Measurements from ENCODE around the gene HOXB6.

The HOXB6 gene

DNA sequence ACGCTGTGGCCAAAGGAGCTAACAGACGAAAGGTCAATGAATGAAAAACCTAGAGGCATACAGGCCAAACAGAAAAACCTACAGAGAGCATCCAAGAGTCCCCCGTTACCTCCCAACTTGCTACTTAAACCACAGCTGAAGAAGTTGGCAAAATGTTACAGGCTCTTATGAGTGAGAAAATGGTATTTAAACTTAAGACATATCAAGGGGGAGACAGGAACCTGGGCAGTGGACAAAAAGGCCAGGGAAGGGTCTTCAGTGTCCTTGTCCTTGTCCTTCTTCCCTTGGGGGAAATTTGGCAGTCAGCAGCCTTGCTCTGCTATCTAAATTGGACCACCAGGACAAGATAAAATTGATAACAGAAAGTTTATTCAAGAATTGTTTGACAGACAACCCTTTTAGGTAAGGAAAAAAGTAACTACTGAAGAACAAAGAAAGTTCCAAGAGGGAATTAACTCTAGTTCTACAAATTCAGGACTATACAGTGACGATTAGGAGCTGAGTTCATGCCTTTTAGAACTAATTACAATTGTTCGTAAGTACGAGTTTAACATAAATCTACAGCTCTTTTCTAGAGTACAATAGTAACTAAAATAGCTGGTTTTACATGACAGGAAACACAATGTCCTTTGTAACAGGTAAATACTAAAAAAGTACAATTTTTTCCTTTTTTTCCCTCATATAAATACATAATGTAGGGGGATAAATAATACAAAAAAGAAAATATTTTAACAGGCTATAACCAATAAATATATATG, 56.1 kb downstream of the HOXB6 start:
- H3K27ac ChIP-seq (ENCODE audit: low read length): no peak overlapping the region
- DNase-seq: no peak
- ATAC-seq (ENCODE audit: insufficient read depth, low read depth): no peak
- H3K4me3 ChIP-seq (ENCODE audit: low read depth in 1 of 2, low read length in 2 of 2): no peak overlapping the region
- no peak overlapping the region for H3K9ac ChIP-seq (ENCODE audit: low read depth, low read length)
- H3K9me3 ChIP-seq (ENCODE audit: insufficient read depth, low read length, severe bottlenecking): no peaks in the 10 kb centered on the region
- H3K4me1 ChIP-seq (ENCODE audit: insufficient read depth, low read length): no peaks in the 10 kb centered on the region
- peaks cover 33% of the 10 kb centered on the region for H3K27me3 ChIP-seq (ENCODE audit: insufficient read depth, low read length, poor library complexity)
- no peaks in the 10 kb centered on the region for H4K20me1 ChIP-seq (ENCODE audit: insufficient read depth, low read length)
- no peaks in the 10 kb centered on the region for H3K36me3 ChIP-seq (ENCODE audit: insufficient read depth, low read length)
- H3K4me2 ChIP-seq (ENCODE audit: insufficient read depth, low read length): no peak overlapping the region
- TF ChIP-seq, protein P1, sequence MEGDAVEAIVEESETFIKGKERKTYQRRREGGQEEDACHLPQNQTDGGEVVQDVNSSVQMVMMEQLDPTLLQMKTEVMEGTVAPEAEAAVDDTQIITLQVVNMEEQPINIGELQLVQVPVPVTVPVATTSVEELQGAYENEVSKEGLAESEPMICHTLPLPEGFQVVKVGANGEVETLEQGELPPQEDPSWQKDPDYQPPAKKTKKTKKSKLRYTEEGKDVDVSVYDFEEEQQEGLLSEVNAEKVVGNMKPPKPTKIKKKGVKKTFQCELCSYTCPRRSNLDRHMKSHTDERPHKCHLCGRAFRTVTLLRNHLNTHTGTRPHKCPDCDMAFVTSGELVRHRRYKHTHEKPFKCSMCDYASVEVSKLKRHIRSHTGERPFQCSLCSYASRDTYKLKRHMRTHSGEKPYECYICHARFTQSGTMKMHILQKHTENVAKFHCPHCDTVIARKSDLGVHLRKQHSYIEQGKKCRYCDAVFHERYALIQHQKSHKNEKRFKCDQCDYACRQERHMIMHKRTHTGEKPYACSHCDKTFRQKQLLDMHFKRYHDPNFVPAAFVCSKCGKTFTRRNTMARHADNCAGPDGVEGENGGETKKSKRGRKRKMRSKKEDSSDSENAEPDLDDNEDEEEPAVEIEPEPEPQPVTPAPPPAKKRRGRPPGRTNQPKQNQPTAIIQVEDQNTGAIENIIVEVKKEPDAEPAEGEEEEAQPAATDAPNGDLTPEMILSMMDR (IDR thresholded peaks at IDR 0.05; ENCODE audit: borderline replicate concordance, extremely low read depth, low read length, poor library complexity, severe bottlenecking): no peak
- TF ChIP-seq EZH2 (IDR thresholded peaks at IDR 0.05; ENCODE audit: borderline replicate concordance, low read depth, low read length, severe bottlenecking): no peak
- no peaks in the 10 kb centered on the region for H3K79me2 ChIP-seq (ENCODE audit: insufficient read depth, low read length)
- H2AFZ ChIP-seq (ENCODE audit: low read depth, low read length): no peak overlapping the region

DNA sequence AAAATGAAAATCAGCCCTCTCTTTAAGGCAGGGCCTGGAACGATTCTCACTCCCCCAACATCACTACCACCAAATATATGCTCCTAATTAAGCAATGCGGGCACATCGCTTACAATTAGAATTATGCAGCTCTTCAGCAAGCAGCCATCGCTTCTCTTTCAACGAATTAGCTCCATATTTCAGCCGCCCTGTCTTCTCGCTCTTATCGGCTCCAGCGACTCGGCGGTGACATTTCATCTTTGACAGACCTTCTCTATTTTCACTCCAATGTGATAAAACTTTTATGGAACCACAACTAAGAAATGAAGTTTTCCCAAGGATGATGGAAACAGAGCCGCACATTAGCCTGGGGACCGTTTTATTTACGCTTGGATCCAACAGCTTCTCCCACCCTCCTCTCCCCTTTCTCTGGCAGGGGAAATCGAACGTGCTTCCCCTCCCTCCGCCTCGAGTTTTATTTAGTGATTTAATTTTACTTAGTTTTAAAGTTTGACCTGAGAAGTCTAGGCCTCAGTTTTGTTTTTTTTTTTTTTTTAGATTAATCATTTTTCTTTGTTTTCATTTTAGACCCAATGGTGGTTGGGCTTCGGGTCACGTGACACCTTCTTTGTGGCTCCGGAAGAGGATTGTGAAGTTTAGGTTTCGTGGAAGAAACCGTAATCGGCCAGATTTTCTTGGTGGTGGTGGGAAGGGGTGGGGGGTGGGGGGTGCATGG, 56.8 kb downstream of the HOXB6 start:
- Histone ChIP-seq H3K4me1 (ENCODE audit: insufficient read depth, low read length) (no peaks in the 10 kb centered on the region), H3K9ac (ENCODE audit: low read depth, low read length) (no peak overlapping the region), H3K4me3 (ENCODE audit: low read depth in 1 of 2, low read length in 2 of 2) (no peak overlapping the region), H3K4me2 (ENCODE audit: insufficient read depth, low read length) (no peak overlapping the region), H2AFZ (ENCODE audit: low read depth, low read length) (no peak overlapping the region), H3K36me3 (ENCODE audit: insufficient read depth, low read length) (no peaks in the 10 kb centered on the region), H3K27me3 (ENCODE audit: insufficient read depth, low read length, poor library complexity) (peaks cover 33% of the 10 kb centered on the region), H4K20me1 (ENCODE audit: insufficient read depth, low read length) (no peaks in the 10 kb centered on the region), H3K79me2 (ENCODE audit: insufficient read depth, low read length) (no peaks in the 10 kb centered on the region), H3K27ac (ENCODE audit: low read length) (no peak overlapping the region), H3K9me3 (ENCODE audit: insufficient read depth, low read length, severe bottlenecking) (no peaks in the 10 kb centered on the region)
- ATAC-seq (ENCODE audit: insufficient read depth, low read depth) (no peak), DNase-seq (no peak)
- TF ChIP-seq, protein P1 (IDR thresholded peaks at IDR 0.05; ENCODE audit: borderline replicate concordance, extremely low read depth, low read length, poor library complexity, severe bottlenecking): no peak
- no peak for TF ChIP-seq EZH2 (IDR thresholded peaks at IDR 0.05; ENCODE audit: borderline replicate concordance, low read depth, low read length, severe bottlenecking)

DNA sequence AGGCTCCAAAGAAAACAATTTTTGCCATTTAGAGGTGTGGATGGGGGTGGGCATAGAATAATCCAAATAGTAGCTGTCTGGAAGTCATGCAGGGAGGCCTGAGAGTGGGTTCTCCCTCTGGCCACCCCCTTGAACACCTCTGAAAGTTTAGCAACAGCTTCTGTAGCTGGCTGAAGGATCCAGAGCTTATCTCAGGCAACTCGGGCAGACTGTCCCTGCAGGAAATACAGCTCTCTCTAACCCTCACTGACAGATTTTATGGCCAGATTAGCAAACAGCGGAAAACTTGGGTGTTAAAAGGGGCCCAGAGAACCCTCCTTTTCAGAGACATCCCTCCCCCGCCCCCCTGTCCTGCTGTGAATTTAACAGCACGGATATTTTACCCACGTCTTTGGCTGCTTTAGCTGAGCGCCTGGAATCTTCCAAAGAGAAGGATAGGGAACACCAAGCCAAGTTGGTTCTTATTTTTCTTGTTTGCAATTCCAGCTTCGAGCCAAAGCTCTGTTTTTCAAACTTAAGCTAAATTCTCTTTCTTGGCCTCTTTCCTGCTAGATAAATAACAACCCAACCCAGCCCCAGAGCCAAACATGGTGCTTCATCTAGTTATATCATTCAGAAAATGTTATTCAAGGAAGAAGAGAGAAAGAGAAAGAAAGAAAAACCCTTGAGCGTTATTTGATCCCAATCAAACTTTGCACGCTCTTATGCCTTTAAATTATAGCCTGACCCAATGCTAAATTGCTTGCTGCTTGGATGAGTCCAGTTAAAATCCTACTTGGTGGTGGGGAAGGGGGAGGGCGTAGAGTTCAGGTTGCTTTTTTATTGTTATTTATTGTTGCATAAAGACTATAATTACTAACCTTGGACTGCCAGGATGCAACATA, 57.6 kb downstream of the HOXB6 start:
- no peak for TF ChIP-seq EZH2 (IDR thresholded peaks at IDR 0.05; ENCODE audit: borderline replicate concordance, low read depth, low read length, severe bottlenecking)
- TF ChIP-seq, protein P1 (IDR thresholded peaks at IDR 0.05; ENCODE audit: borderline replicate concordance, extremely low read depth, low read length, poor library complexity, severe bottlenecking): no peak
- no peaks in the 10 kb centered on the region for H3K4me1 ChIP-seq (ENCODE audit: insufficient read depth, low read length)
- H3K9ac ChIP-seq (ENCODE audit: low read depth, low read length): no peak overlapping the region
- peaks cover 33% of the 10 kb centered on the region for H3K27me3 ChIP-seq (ENCODE audit: insufficient read depth, low read length, poor library complexity)
- no peaks in the 10 kb centered on the region for H3K9me3 ChIP-seq (ENCODE audit: insufficient read depth, low read length, severe bottlenecking)
- no peaks in the 10 kb centered on the region for H3K79me2 ChIP-seq (ENCODE audit: insufficient read depth, low read length)
- H3K4me2 ChIP-seq (ENCODE audit: insufficient read depth, low read length): no peak overlapping the region
- no peak overlapping the region for H3K27ac ChIP-seq (ENCODE audit: low read length)
- ATAC-seq (ENCODE audit: insufficient read depth, low read depth): no peak
- H4K20me1 ChIP-seq (ENCODE audit: insufficient read depth, low read length): no peaks in the 10 kb centered on the region
- no peak overlapping the region for H2AFZ ChIP-seq (ENCODE audit: low read depth, low read length)
- no peak for DNase-seq
- H3K4me3 ChIP-seq (ENCODE audit: low read depth in 1 of 2, low read length in 2 of 2): no peak overlapping the region
- H3K36me3 ChIP-seq (ENCODE audit: insufficient read depth, low read length): no peaks in the 10 kb centered on the region

Measured in DND-41 (cell line).